ENCODE measurements around the gene LDB3. TPM values are rescaled to one million over a fixed set of nuclear protein-coding genes. Genes with fewer than 3 reads are reported as not detected.

LDB3 gene
- total RNA-seq, 1 experiment from 2014 or later, result 0.20 TPM

GRCh38 chr10:86651631-86652331, 16.5 kb upstream of the LDB3 start:
- ATAC-seq (no peak), DNase-seq (ENCODE audit: low read depth, low spot score) (no peak)
- POLR2A ChIA-PET, result no interaction called here
- CTCF ChIA-PET, result no interaction called here
- BruUV-seq (replicated peaks), result no TSS peak
- Histone ChIP-seq H3K4me1 (ENCODE audit: control insufficient read depth in 1 of 2, insufficient read depth in 2 of 2, low read length in 2 of 2) (peaks cover 21 to 22% of the 10 kb centered on the region in 2 experiments), H3K36me3 (ENCODE audit: control insufficient read depth in 1 of 2, insufficient read depth in 2 of 2, low read length in 2 of 2) (no peaks in the 10 kb centered on the region), H3K9me2 (ENCODE audit: insufficient read depth) (no peaks in the 10 kb centered on the region), H3K79me2 (ENCODE audit: insufficient read depth, low read length) (no peaks in the 10 kb centered on the region), H3K4me2 (ENCODE audit: low read length) (no peak overlapping the region), H3K9me3 (ENCODE audit: control insufficient read depth in 1 of 2, insufficient read depth in 1 of 2, low read depth in 1 of 2, low read length in 2 of 2) (no peaks in the 10 kb centered on the region), H2AFZ (ENCODE audit: low read depth, low read length, poor library complexity, severe bottlenecking) (no peak overlapping the region), H3K4me3 (replicated peaks in 1 of 2; ENCODE audit: low read depth in 1 of 2, low read length in 2 of 2) (no peak overlapping the region), H3K27me3 (ENCODE audit: insufficient read depth, low read length) (no peaks in the 10 kb centered on the region), H3K9ac (ENCODE audit: low read length) (no peak overlapping the region), H3K27ac (ENCODE audit: low read depth, low read length) (no peak overlapping the region), H4K20me1 (ENCODE audit: insufficient read depth) (no peaks in the 10 kb centered on the region)
- TF ChIP-seq JUND (IDR thresholded peaks at IDR 0.05), result no peak
- TF ChIP-seq POLR2A (IDR thresholded peaks at IDR 0.05; ENCODE audit: borderline replicate concordance, extremely low read depth, insufficient read depth, insufficient read length), result no peak
- no peak for TF ChIP-seq REST (IDR thresholded peaks at IDR 0.05; ENCODE audit: low read depth)
- TF ChIP-seq ELF1 (IDR thresholded peaks at IDR 0.05; ENCODE audit: borderline replicate concordance, low read depth), result no peak
- no peak for TF ChIP-seq MAX (IDR thresholded peaks at IDR 0.05)
- intact Hi-C loops (cut with micrococcal nuclease), result no loop called here
- RAD21 ChIA-PET (ENCODE audit: low non-redundant PET in 1 of 2, low total read pairs in 2 of 2, uncharacterized antibody in 2 of 2, unreplicated experiment in 2 of 2), result no interaction called here

Data from HCT116 (cell line).